Measurements from ENCODE around the gene KRT1.
A peak's percentile ranks its signal among the peaks of the same experiment; 100 is the strongest.

Gene KRT1

DNA sequence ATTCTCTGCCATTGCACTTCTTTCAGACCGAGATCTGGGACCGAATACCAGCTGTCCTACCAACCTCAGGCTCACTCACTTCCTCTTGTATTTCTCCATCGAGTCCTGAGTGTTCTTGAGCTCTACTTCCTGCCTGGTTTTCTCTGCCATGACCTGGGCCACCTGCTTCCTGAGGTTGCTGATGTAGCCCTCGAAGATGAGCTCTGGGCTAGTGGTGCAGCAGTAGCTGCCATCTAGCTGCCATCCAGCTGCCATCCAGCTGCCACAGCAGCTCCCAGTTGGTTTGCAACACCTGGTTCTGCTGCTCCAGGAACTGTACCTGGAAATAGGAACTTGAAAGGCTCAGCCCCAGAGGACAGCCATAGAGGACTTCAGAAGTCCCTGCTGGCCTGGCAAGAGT lies 46.8 kb downstream of the KRT1 start:
- TF ChIP-seq SPI1 (IDR thresholded peaks at IDR 0.05; ENCODE audit: borderline replicate concordance, low read depth) (peak; percentile 81; the same call in 1 of the 2 replicates), POLR2AphosphoS5 (IDR thresholded peaks at IDR 0.05; ENCODE audit: low read depth) (peak; percentile 77)
- TF ChIP-seq, protein P1, sequence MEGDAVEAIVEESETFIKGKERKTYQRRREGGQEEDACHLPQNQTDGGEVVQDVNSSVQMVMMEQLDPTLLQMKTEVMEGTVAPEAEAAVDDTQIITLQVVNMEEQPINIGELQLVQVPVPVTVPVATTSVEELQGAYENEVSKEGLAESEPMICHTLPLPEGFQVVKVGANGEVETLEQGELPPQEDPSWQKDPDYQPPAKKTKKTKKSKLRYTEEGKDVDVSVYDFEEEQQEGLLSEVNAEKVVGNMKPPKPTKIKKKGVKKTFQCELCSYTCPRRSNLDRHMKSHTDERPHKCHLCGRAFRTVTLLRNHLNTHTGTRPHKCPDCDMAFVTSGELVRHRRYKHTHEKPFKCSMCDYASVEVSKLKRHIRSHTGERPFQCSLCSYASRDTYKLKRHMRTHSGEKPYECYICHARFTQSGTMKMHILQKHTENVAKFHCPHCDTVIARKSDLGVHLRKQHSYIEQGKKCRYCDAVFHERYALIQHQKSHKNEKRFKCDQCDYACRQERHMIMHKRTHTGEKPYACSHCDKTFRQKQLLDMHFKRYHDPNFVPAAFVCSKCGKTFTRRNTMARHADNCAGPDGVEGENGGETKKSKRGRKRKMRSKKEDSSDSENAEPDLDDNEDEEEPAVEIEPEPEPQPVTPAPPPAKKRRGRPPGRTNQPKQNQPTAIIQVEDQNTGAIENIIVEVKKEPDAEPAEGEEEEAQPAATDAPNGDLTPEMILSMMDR (IDR thresholded peaks at IDR 0.05; ENCODE audit: insufficient read depth, low read length) = no peak
- TF ChIP-seq, protein P2, sequence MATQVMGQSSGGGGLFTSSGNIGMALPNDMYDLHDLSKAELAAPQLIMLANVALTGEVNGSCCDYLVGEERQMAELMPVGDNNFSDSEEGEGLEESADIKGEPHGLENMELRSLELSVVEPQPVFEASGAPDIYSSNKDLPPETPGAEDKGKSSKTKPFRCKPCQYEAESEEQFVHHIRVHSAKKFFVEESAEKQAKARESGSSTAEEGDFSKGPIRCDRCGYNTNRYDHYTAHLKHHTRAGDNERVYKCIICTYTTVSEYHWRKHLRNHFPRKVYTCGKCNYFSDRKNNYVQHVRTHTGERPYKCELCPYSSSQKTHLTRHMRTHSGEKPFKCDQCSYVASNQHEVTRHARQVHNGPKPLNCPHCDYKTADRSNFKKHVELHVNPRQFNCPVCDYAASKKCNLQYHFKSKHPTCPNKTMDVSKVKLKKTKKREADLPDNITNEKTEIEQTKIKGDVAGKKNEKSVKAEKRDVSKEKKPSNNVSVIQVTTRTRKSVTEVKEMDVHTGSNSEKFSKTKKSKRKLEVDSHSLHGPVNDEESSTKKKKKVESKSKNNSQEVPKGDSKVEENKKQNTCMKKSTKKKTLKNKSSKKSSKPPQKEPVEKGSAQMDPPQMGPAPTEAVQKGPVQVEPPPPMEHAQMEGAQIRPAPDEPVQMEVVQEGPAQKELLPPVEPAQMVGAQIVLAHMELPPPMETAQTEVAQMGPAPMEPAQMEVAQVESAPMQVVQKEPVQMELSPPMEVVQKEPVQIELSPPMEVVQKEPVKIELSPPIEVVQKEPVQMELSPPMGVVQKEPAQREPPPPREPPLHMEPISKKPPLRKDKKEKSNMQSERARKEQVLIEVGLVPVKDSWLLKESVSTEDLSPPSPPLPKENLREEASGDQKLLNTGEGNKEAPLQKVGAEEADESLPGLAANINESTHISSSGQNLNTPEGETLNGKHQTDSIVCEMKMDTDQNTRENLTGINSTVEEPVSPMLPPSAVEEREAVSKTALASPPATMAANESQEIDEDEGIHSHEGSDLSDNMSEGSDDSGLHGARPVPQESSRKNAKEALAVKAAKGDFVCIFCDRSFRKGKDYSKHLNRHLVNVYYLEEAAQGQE (IDR thresholded peaks at IDR 0.05; ENCODE audit: insufficient replicate concordance, low read depth) = no peak
- DNase-seq (ENCODE audit: low read depth in 1 of 2, low spot score in 1 of 2) = peak in 1 of 2 experiments; percentile 59
- no peak overlapping the region for H3K27ac ChIP-seq (replicated peaks)
- H3K27me3 ChIP-seq (ENCODE audit: insufficient read depth, poor library complexity, severe bottlenecking) = no peaks in the 10 kb centered on the region
- no peak overlapping the region for H3K4me3 ChIP-seq (replicated peaks; ENCODE audit: insufficient read depth, low read length)

DNA sequence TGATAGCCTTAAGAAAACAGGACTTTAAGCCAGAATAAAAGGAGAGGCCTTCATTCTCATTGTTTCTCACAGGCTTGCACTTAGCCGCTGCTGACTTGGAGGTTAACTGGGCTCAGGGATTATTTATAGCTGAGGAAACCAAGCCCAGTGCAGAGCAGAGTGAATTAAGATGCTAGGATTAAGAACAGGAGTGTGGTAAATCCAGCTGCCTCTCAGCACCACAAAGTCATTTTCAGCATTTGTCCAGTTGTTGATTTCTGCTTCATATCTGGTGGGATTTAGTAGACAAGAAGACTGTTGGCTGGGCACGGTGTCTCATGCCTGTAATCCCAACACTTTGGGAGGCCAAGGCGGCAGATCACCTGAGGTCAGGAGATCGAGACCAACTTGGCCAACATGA lies 47.6 kb downstream of the KRT1 start:
- Histone ChIP-seq H3K27ac (replicated peaks) (no peak overlapping the region), H3K4me3 (replicated peaks; ENCODE audit: insufficient read depth, low read length) (no peak overlapping the region), H3K27me3 (ENCODE audit: insufficient read depth, poor library complexity, severe bottlenecking) (no peaks in the 10 kb centered on the region)
- no peak for DNase-seq (ENCODE audit: low read depth in 1 of 2, low spot score in 1 of 2)
- TF ChIP-seq, protein P1 (IDR thresholded peaks at IDR 0.05; ENCODE audit: insufficient read depth, low read length) = no peak
- TF ChIP-seq GABPA (IDR thresholded peaks at IDR 0.05; ENCODE audit: low read depth) (no peak), SPI1 (IDR thresholded peaks at IDR 0.05; ENCODE audit: borderline replicate concordance, low read depth) (no peak)
- TF ChIP-seq, protein P2 (IDR thresholded peaks at IDR 0.05; ENCODE audit: insufficient replicate concordance, low read depth) = no peak

DNA sequence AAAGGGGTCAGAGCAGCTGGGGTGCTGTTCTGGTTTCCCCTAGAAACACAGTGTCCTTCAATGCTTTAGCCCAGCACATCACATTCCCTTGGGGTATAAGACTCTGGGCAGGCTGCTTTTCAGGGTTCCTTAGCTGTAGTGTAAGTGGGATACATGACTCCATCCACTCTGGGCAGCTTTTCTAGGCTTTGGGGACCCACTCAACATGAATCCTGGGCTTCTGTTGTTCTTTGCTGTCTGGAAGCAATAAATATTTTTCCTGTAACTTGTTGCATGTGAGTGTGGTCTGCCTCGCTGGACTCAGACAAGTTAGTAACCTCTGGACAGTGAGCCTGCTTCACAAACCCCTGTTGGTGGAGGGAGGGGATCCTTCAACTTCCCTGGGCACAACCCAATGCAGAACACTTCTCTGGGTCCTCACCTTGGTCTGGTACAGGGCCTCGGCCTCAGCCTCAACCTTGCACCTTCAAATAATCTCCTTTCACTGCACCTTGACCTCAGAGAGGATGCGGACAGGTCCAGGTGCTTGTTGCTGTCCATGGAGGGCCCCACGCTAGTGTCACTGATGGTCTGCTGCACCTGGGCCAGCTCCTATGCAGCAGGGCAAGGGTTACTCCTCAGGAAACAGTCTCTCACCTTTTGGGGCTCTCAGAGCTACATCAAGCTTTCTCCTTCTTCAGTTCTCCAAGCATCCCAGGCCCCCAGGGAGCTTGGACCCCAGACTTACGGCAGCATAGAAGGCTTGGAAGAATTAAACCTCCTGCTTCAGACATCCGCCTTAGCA lies 48.3 kb downstream of the KRT1 start:
- Histone ChIP-seq H3K4me3 (replicated peaks; ENCODE audit: insufficient read depth, low read length) (no peak overlapping the region), H3K27me3 (ENCODE audit: insufficient read depth, poor library complexity, severe bottlenecking) (no peaks in the 10 kb centered on the region), H3K27ac (replicated peaks) (no peak overlapping the region)
- no peak for DNase-seq (ENCODE audit: low read depth in 1 of 2, low spot score in 1 of 2)
- TF ChIP-seq SPI1 (IDR thresholded peaks at IDR 0.05; ENCODE audit: borderline replicate concordance, low read depth) (no peak), GABPA (IDR thresholded peaks at IDR 0.05; ENCODE audit: low read depth) (no peak), POLR2AphosphoS5 (IDR thresholded peaks at IDR 0.05; ENCODE audit: low read depth) (no peak)
- TF ChIP-seq, protein P1 (IDR thresholded peaks at IDR 0.05; ENCODE audit: insufficient read depth, low read length) = no peak
- TF ChIP-seq, protein P2 (IDR thresholded peaks at IDR 0.05; ENCODE audit: insufficient replicate concordance, low read depth) = no peak

All from HL-60 (cell line).